Osteoblast (primary cell): ENCODE data around the gene IFT43. TPM values are rescaled to one million over a fixed set of nuclear protein-coding genes. Genes with fewer than 3 reads are reported as not detected.

ENCODE experiments used
- DNase-seq: peaks from one replicate; pipeline ENCODE4 v3.0.0; 2011; ENCODE audit warnings: low spot score, mixed read lengths; ENCODE audit not compliant: insufficient read length; ENCODE audit errors: missing footprints
- H2AFZ ChIP-seq: 2 replicates; pipeline ENCODE4 v1.6.0; 2011; ENCODE audit warnings: mild to moderate bottlenecking, low read length
- H3K27ac ChIP-seq: 2 replicates; pipeline ENCODE4 v1.5.1; 2011; ENCODE audit warnings: mild to moderate bottlenecking, low read depth, low read length, moderate library complexity
- H3K27me3 ChIP-seq: 2 replicates; pipeline ENCODE4 v1.6.0; 2012; ENCODE audit warnings: mild to moderate bottlenecking, control low read depth, inconsistent platforms, low read length, moderate library complexity; ENCODE audit not compliant: insufficient read depth
- H3K36me3 ChIP-seq: 2 replicates; pipeline ENCODE4 v1.5.1; 2011; ENCODE audit warnings: mild to moderate bottlenecking, low read length, control low read depth, moderate library complexity; ENCODE audit not compliant: insufficient read depth
- H3K4me1 ChIP-seq: 2 replicates; pipeline ENCODE4 v1.5.1; 2011; ENCODE audit warnings: mild to moderate bottlenecking, low read length, control low read depth, moderate library complexity; ENCODE audit not compliant: insufficient read depth
- H3K4me2 ChIP-seq: 2 replicates; pipeline ENCODE4 v1.6.0; 2011; ENCODE audit warnings: mild to moderate bottlenecking, low read length; ENCODE audit not compliant: insufficient read depth
- H3K4me3 ChIP-seq: fragments of 200-600 bp; sonication (generic); 3 replicates; pipeline ENCODE4 v1.5.1; 2012; ENCODE audit warnings: mild to moderate bottlenecking, low read length, inconsistent platforms; ENCODE audit not compliant: insufficient read depth
- H3K79me2 ChIP-seq: 2 replicates; pipeline ENCODE4 v1.6.0; 2012; ENCODE audit warnings: mild to moderate bottlenecking, low read length, control low read depth, inconsistent platforms; ENCODE audit not compliant: insufficient read depth
- H3K9me3 ChIP-seq: 2 replicates; pipeline ENCODE4 v1.5.1; 2011; ENCODE audit warnings: low read depth, low read length, control low read depth
- H4K20me1 ChIP-seq: 2 replicates; pipeline ENCODE4 v1.6.0; 2012; ENCODE audit warnings: mild to moderate bottlenecking, low read length, control low read depth; ENCODE audit not compliant: insufficient read depth
- total RNA-seq: library from RNA; depleted of rRNA; stranded (reverse); fragments of >200 nt; gene quantifications from 2 replicates; pipeline ENCODE4 v1.2.3, GENCODE V29; 2012
- TF ChIP-seq, protein P1 (sequence below): IDR thresholded peaks from 2 replicates; pipeline ENCODE4 v1.5.1; 2011; ENCODE audit warnings: mild to moderate bottlenecking, low read depth, low read length, moderate library complexity; ENCODE audit errors: extremely low read depth

IFT43 gene
- total RNA-seq, 1 donor, result 32.6 TPM

DNA sequence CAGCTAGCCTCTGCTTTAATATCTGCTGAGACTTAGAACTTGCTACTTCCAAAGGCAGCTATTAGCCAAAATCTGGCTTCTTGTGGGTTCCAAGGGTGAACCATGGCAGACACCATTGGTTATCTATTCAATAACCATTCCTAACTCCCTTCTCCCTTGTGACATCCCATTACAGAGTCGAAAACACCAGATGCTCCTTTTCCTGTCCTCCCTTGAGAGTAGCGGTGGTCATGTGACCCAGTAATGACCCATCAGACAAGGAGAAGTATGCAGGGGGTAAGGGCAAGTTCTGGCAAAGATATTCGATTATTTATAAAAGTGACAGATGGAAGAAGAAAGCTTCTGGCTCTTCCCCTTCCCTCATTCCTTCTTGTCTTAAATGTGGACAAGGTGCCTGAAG, 23.9 kb upstream of the IFT43 start:
- H3K4me1 ChIP-seq, result no peaks in the 10 kb centered on the region
- no peaks in the 10 kb centered on the region for H3K9me3 ChIP-seq
- no peaks in the 10 kb centered on the region for H3K27me3 ChIP-seq
- no peak for DNase-seq
- H2AFZ ChIP-seq, result no peak overlapping the region
- no peak overlapping the region for H3K4me3 ChIP-seq
- no peaks in the 10 kb centered on the region for H3K79me2 ChIP-seq
- no peak overlapping the region for H3K4me2 ChIP-seq
- H4K20me1 ChIP-seq, result no peaks in the 10 kb centered on the region
- no peak overlapping the region for H3K27ac ChIP-seq
- TF ChIP-seq, protein P1, sequence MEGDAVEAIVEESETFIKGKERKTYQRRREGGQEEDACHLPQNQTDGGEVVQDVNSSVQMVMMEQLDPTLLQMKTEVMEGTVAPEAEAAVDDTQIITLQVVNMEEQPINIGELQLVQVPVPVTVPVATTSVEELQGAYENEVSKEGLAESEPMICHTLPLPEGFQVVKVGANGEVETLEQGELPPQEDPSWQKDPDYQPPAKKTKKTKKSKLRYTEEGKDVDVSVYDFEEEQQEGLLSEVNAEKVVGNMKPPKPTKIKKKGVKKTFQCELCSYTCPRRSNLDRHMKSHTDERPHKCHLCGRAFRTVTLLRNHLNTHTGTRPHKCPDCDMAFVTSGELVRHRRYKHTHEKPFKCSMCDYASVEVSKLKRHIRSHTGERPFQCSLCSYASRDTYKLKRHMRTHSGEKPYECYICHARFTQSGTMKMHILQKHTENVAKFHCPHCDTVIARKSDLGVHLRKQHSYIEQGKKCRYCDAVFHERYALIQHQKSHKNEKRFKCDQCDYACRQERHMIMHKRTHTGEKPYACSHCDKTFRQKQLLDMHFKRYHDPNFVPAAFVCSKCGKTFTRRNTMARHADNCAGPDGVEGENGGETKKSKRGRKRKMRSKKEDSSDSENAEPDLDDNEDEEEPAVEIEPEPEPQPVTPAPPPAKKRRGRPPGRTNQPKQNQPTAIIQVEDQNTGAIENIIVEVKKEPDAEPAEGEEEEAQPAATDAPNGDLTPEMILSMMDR, result no peak
- H3K36me3 ChIP-seq, result peaks cover 3% of the 10 kb centered on the region

DNA sequence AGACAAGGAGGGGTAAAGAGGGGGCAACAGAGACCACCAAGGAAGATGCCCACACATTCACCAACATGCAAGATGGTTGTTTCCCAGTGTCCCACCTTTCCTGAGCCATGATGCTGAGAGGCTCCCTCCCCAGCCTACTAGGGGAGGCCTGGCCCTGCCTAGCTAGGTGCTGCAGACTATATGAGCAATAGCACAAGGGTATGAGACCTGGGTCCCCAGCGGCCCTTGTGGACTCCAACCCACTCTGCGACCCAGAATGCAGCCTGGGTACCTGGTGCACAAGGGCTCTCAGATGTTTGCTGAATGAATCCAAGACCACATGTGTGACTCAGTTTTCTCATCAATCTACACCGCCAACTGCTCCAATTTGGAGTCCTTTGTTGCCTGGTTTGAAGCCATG, 17.7 kb upstream of the IFT43 start:
- no peaks in the 10 kb centered on the region for H3K79me2 ChIP-seq
- DNase-seq, result no peak

DNA sequence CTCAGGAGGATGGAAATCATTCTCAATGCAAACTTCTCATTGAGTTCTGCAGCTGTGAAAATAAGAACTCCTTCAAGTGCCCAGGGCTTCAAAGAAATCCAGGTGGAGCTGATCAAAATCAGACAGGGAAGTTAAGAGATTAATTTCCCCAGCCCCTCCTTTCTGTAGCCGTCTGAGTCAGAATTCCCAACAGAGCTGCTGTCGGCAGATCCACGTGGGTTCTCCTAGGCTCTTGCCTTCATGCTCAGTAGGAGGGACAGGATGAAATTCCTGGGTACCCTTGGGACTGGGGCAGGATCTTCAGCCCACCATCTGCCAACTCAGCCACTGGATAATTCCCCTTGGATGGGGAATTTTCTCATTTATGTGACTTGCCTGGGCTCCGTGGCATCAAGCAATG, 17.1 kb upstream of the IFT43 start:
- H3K9me3 ChIP-seq, result no peaks in the 10 kb centered on the region
- peaks cover 18% of the 10 kb centered on the region for H3K4me1 ChIP-seq
- peak overlapping the region; percentile 49 for H3K4me2 ChIP-seq
- TF ChIP-seq, protein P1, result no peak
- H3K27me3 ChIP-seq, result no peaks in the 10 kb centered on the region
- H3K36me3 ChIP-seq, result no peaks in the 10 kb centered on the region
- H2AFZ ChIP-seq, result peak overlapping the region; percentile 8
- no peak overlapping the region for H3K4me3 ChIP-seq
- DNase-seq, result peak; percentile 77
- H3K79me2 ChIP-seq, result no peaks in the 10 kb centered on the region
- peak overlapping the region; percentile 32 for H3K27ac ChIP-seq
- no peaks in the 10 kb centered on the region for H4K20me1 ChIP-seq

More for the DNA sequence above, 17.7 kb upstream of the IFT43 start:
- Histone ChIP-seq H3K4me1 (peaks cover 18% of the 10 kb centered on the region), H4K20me1 (no peaks in the 10 kb centered on the region), H2AFZ (no peak overlapping the region), H3K9me3 (no peaks in the 10 kb centered on the region), H3K4me3 (no peak overlapping the region), H3K36me3 (no peaks in the 10 kb centered on the region), H3K27me3 (no peaks in the 10 kb centered on the region), H3K27ac (no peak overlapping the region), H3K4me2 (no peak overlapping the region)
- TF ChIP-seq, protein P1, result no peak

DNA sequence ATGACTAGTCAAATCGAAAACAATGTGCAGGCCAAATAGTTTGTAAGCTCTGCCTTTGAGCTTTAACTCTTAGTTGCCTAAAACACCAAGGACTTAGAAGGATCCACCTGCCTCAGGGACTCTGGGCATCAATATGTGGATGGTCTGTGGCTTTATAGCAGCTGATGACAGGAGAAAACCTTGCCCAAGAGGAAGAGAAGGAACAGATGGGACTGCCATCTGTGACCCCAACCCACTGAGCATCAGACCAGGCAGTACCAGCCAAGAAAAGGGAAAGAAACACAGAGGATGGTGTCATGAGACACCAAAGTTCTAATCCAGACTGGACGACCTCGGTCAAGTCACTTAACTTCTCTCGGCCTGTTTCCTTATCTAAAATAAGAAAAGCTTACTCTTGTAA, 16.4 kb upstream of the IFT43 start:
- Histone ChIP-seq H3K4me1 (peaks cover 18% of the 10 kb centered on the region), H3K79me2 (no peaks in the 10 kb centered on the region), H3K27me3 (no peaks in the 10 kb centered on the region), H2AFZ (no peak overlapping the region), H3K9me3 (no peaks in the 10 kb centered on the region), H3K36me3 (no peaks in the 10 kb centered on the region), H3K4me3 (no peak overlapping the region), H4K20me1 (no peaks in the 10 kb centered on the region), H3K27ac (peak overlapping the region; percentile 32), H3K4me2 (peak overlapping the region; percentile 49)
- TF ChIP-seq, protein P1, result no peak
- no peak for DNase-seq
